ENCODE data around the gene CNOT8.

DNA sequence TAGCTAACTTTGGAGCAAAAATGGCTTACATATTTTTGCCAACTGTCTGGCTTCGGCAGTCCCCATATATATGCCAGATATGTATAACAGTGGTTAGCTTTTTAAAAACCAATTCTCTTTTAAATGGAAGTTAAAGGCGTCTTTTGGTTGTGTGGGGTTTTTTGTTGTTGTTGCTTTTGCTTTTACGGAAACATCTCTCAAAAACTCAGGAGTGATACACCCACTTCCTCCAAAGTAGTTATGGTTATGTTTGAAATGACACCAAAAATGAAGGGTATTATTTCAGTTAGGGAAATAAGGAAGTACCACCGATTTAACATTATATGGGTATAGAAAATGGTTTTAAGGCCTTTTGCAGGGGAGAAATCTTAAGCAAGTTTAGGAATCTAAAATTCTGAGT, 2.3 kb downstream of the CNOT8 start:
- TF ChIP-seq, protein P1, sequence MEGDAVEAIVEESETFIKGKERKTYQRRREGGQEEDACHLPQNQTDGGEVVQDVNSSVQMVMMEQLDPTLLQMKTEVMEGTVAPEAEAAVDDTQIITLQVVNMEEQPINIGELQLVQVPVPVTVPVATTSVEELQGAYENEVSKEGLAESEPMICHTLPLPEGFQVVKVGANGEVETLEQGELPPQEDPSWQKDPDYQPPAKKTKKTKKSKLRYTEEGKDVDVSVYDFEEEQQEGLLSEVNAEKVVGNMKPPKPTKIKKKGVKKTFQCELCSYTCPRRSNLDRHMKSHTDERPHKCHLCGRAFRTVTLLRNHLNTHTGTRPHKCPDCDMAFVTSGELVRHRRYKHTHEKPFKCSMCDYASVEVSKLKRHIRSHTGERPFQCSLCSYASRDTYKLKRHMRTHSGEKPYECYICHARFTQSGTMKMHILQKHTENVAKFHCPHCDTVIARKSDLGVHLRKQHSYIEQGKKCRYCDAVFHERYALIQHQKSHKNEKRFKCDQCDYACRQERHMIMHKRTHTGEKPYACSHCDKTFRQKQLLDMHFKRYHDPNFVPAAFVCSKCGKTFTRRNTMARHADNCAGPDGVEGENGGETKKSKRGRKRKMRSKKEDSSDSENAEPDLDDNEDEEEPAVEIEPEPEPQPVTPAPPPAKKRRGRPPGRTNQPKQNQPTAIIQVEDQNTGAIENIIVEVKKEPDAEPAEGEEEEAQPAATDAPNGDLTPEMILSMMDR (IDR thresholded peaks at IDR 0.05): no peak
- TF ChIP-seq POLR2A (IDR thresholded peaks at IDR 0.05): no peak
- no peak for TF ChIP-seq EP300 (IDR thresholded peaks at IDR 0.05)

Measured in ovary (tissue), 3 donors.